GM19452 (cell line): ENCODE measurements around the gene PPAN.

Source experiments
- ATAC-seq: cut with Tn5 transposase; IDR thresholded peaks from one replicate; pipeline ENCODE4 v1.9.1; 2021; ENCODE audit not compliant: unreplicated experiment

The PPAN gene

GRCh38 chr19:10091895-10092641 is 14.1 kb upstream of the PPAN start:
- no peak for ATAC-seq

GRCh38 chr19:10092648-10093294 is 13.4 kb upstream of the PPAN start:
- ATAC-seq, result no peak

GRCh38 chr19:10093295-10094186 is 12.6 kb upstream of the PPAN start:
- ATAC-seq, result no peak

GRCh38 chr19:10095622-10095947 is 10.6 kb upstream of the PPAN start:
- ATAC-seq, result no peak

- ATAC-seq, result peak; percentile 75
Observed at GRCh38 chr19:10095948-10096614, 10.1 kb upstream of the PPAN start.

GRCh38 chr19:10096615-10096963 is 9.6 kb upstream of the PPAN start:
- ATAC-seq, result no peak

DNA sequence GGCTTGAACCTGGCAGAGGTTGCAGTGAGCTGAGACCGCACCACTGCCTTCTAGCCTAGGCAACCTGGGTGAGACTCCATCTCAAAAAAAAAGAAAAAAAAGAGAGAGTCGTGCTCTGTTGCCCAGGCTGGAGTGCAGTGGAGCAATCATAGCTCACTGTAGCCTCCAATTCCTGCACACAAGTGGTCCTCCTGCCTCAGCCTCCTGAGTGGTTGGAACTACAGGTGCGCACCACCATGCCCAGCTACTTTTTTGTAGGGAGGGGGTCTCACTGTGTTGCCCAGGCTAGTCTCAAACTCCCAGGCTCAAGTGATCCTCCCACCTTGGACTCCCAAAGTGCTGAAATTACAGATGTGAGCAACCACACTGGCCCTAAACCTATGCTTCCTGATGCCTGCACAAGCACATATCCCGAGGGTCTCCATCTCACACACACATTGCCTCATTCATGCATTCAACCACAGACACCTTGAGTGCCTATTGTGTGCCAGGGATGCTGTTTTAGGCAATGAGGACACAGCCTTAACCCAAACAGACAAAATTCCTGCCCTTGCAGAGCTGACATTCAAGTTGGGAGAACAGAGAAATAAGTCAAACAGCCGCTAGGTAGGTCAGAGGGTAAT is 5.9 kb upstream of the PPAN start:
- no peak for ATAC-seq

DNA sequence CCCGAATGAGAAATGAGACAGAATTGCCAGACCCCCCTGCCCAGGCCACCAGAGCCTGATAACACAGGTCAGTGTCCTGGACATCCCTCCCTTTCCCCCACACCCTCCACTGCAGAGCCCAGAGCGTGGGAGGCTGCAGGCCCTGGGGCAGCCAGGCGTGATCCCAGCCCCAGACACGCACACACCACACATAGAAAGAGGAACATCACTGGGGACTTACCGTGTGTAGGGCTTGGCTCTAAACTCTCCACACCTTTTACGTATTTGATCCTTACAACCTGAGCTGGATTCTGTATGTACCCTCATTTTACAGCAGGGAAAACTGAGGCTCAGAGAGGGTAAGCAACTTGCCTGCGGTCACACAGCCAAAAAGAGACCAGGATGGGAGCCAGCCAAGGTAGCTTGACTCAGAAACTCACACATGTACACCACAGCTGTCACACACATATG is 3.4 kb upstream of the PPAN start:
- peak; percentile 31 for ATAC-seq

DNA sequence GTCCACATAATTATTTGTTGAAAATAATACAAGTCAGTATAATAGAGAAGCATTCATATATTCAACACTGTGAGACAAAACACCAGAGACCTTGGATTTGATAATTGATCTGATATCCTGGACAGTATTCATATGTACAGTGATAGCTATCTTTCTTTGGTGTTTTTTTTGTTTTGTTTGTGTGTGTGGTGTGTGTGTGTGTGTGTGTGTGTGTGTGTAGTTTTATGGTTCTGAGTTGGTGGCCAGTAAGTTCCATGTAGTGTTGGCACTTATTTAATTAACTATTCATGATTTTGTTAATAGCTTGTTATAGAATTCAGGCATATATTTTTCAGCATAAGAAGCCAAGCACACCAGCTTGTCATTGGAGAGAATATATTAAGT is 2.0 kb upstream of the PPAN start:
- ATAC-seq, result no peak

GRCh38 chr19:10104665-10105508 is 1.3 kb upstream of the PPAN start:
- peak; percentile 41 for ATAC-seq

DNA sequence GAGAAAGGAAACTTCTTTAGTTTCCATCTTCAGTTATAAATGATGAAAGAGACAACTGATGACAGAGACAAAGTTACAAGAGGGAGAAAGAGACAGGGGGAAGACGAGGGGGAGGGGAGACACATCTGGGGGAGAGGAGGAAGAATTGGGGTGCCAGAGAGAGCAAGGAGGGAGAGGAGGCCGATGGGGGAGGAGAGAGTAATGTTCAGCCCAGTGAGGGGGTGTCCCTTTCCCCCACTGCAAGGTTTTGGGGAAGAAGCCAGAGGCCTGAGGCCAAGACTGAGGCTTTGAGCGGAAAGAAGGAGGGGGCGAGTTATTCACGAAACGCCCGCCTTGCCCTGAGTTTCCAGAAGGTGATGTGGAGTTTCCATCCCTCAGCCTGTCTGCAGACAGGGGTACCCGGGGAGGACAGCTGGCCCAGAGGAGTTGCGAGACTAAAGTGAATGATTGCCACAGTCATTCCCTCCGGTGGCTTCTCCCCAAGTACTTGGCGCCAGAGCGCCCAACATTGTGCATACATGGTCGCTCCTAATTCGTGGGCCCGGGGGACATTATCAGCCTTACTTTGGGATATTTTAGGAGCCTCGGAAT is 558 bp upstream of the PPAN start:
- ATAC-seq, result peak; percentile 19

DNA sequence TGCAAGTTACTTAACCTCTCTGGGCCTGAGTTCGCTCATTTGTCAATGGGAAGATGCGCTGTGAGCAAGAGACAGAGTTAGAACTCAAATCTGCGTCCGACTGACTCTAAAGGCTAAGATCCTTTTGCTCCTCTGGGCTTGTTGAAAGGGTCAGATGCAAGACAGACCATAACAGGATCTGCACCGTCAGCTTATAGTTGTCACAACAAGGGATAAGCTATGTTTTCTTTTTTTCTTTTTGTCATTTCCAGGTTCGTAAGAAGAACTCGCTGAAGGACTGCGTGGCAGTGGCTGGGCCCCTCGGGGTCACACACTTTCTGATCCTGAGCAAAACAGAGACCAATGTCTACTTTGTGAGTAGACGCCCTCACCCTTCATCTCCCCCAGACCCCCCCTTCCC is 1.1 kb downstream of the PPAN start:
- no peak for ATAC-seq

- ATAC-seq, result no peak
Observed at GRCh38 chr19:10107817-10108367, 1.7 kb downstream of the PPAN start.

DNA sequence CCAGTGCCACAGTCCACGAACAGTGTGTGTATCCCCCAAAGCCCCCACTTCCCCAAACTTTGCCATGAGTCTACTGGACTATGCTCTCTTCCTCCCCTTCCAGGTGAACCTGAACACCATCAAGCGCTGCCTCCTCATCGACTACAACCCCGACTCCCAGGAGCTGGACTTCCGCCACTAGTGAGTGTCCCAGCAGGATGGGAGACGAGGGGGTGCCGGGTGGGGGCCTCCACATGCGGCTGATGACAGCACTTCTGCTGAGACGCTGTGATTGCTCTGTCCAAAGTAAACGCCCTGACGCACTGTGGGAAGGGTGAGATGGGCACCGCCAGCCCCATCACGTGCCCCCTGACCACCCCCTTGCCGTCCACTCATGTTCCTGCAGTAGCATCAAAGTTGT is 3.4 kb downstream of the PPAN start:
- no peak for ATAC-seq

DNA sequence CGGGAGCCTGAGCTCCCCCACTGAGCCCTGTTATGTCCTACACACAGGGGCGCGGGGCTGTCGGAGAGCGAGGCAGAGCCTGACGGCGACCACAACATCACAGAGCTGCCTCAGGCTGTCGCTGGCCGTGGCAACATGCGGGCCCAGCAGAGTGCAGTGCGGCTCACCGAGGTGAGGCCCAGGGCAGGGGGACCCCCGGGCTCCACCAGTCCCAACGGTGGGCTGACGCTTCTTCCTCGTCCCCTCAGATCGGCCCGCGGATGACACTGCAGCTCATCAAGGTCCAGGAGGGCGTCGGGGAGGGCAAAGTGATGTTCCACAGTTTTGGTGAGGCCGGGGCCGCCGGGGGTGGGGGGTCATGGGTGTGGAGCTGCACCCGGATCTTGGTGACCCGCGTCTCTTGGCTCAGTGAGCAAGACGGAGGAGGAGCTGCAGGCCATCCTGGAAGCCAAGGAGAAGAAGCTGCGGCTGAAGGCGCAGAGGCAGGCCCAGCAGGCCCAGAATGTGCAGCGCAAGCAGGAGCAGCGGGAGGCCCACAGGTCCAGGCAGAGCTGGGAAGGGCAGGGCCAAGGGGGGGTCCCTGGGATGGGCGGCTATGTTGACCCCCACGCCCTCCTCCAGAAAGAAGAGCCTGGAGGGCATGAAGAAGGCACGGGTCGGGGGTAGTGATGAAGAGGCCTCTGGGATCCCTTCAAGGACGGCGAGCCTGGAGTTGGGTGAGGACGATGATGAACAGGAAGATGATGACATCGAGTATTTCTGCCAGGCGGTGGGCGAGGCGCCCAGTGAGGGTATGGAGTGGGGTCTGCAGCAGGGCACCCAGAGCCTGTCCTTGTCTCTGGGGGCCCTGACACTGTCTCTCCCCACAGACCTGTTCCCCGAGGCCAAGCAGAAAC is 4.2 kb downstream of the PPAN start:
- ATAC-seq, result no peak

- no peak for ATAC-seq
Observed at GRCh38 chr19:10110972-10111317, 4.8 kb downstream of the PPAN start.

DNA sequence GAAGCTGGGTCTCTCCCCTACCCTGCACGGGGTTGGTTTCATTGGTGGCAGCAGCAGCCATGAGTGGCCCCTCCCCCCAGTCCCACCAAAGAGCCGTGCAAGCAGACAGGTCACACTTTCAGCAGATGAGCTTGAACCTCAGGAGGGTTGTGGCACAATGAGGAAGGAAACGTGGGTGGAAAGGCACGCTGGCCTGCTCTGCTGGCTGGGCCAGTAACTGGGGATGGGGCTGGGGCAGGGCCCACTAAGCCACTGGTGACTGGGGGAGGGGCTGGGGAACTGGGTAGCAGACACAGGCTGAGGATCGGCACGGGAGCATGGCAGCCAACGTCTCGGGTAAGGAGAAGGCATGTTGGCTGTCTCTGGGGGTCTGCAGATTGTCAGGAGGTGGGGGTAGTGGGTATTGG is 5.2 kb downstream of the PPAN start, which contains the start of gene P2RY11:
TSS of gene P2RY11 (plus strand) at position 289 of the 407 bp plus-strand sequence. CDS start at position 318, 29 bp downstream.
- no peak for ATAC-seq

- no peak for ATAC-seq
Observed at GRCh38 chr19:10112037-10112761, 6.0 kb downstream of the PPAN start.
